GM23338 (cell line): Measurements from ENCODE around the gene PNPO. TPM values are rescaled to one million over a fixed set of nuclear protein-coding genes. Genes with fewer than 3 reads are reported as not detected.

Experiments used
- ATAC-seq: fragments of 200-7000 bp; cut with Tn5 transposase; 3 replicates; pipeline ENCODE4 v1.9.1; 2020
- DNase-seq: peaks from one replicate; pipeline ENCODE4 v3.0.0-alpha.2; 2015; ENCODE audit warnings: low spot score
- H2AFZ ChIP-seq: fragments of 200-600 bp; sonication (generic); 2 replicates; pipeline ENCODE4 v1.8.0; 2016; ENCODE audit warnings: antibody characterized with exemption, mild to moderate bottlenecking, moderate library complexity
- H3F3A ChIP-seq: fragments of 200-600 bp; sonication (generic); replicated peaks from 2 replicates; pipeline ENCODE4 v1.8.0; 2017; ENCODE audit warnings: antibody characterized with exemption, mixed run types, low read depth
- H3K27ac ChIP-seq: fragments of 200-600 bp; sonication (generic); 2 replicates; pipeline ENCODE4 v1.6.1; 2016; ENCODE audit warnings: low read depth
- H3K27me3 ChIP-seq: fragments of 200-600 bp; sonication (generic); 2 replicates; pipeline ENCODE4 v1.8.0; 2016; ENCODE audit warnings: mild to moderate bottlenecking, mixed run types, moderate library complexity; ENCODE audit not compliant: insufficient read depth
- H3K36me3 ChIP-seq: fragments of 200-600 bp; sonication (generic); 2 replicates; pipeline ENCODE4 v1.8.0; 2016; ENCODE audit warnings: mild to moderate bottlenecking; ENCODE audit not compliant: insufficient read depth
- H3K4me1 ChIP-seq: fragments of 200-600 bp; sonication (generic); 2 replicates; pipeline ENCODE4 v1.8.0; 2016; ENCODE audit warnings: mild to moderate bottlenecking, moderate library complexity; ENCODE audit not compliant: insufficient read depth
- H3K4me2 ChIP-seq: fragments of 200-600 bp; sonication (generic); 2 replicates; pipeline ENCODE4 v1.7.1; 2017; ENCODE audit warnings: mixed run types
- H3K4me3 ChIP-seq: fragments of 200-600 bp; sonication (generic); 2 replicates; pipeline ENCODE4 v1.6.1; 2016; ENCODE audit warnings: mixed run types
- H3K79me2 ChIP-seq: fragments of 200-600 bp; sonication (generic); replicated peaks from 2 replicates; pipeline ENCODE4 v1.8.0; 2017; ENCODE audit warnings: mild to moderate bottlenecking; ENCODE audit not compliant: insufficient read depth
- H3K9me2 ChIP-seq: fragments of 200-600 bp; sonication (generic); 2 replicates; pipeline ENCODE4 v1.8.0; 2017; ENCODE audit not compliant: insufficient read depth
- H4K20me1 ChIP-seq: fragments of 200-600 bp; sonication (generic); replicated peaks from 2 replicates; pipeline ENCODE4 v1.8.0; 2017; ENCODE audit warnings: mild to moderate bottlenecking; ENCODE audit not compliant: insufficient read depth
- H3K27ac Mint-ChIP-seq: 2 replicates; pipeline ENCODE4 v1.8.0; 2020; ENCODE audit warnings: inconsistent platforms, mild to moderate bottlenecking, moderate library complexity, mixed read lengths
- H3K27me3 Mint-ChIP-seq: 3 replicates; pipeline ENCODE4 v1.8.0; 2022; ENCODE audit warnings: low read depth, mild to moderate bottlenecking, moderate library complexity, mixed read lengths, inconsistent platforms; ENCODE audit not compliant: insufficient read depth, poor library complexity
- H3K36me3 Mint-ChIP-seq: 3 replicates; pipeline ENCODE4 v1.8.0; 2021; ENCODE audit warnings: low read depth, mild to moderate bottlenecking, inconsistent platforms, moderate library complexity, mixed read lengths
- H3K4me1 Mint-ChIP-seq: 3 replicates; pipeline ENCODE4 v1.8.0; 2020; ENCODE audit warnings: mild to moderate bottlenecking, inconsistent platforms, mixed read lengths
- H3K4me3 Mint-ChIP-seq: 3 replicates; pipeline ENCODE4 v1.8.0; 2021; ENCODE audit warnings: moderate library complexity, mild to moderate bottlenecking, inconsistent platforms, mixed read lengths
- H3K9me3 Mint-ChIP-seq: 3 replicates; pipeline ENCODE4 v1.8.0; 2020; ENCODE audit warnings: moderate library complexity, mild to moderate bottlenecking, inconsistent platforms, mixed read lengths
- CTCF ChIP-seq, 2 experiments: fragments of 200-600 bp in 1 of 2; sonication (generic) in 1 of 2; conservative IDR thresholded peaks; 2 replicates each; pipeline versions ENCODE4 v1.5.1 to v1.6.1; 2016 to 2017; ENCODE audit warnings: antibody characterized with exemption in 2 of 2, low read depth in 2 of 2, mild to moderate bottlenecking in 2 of 2, moderate library complexity in 1 of 2
- EZH2phosphoT487 ChIP-seq: fragments of 200-600 bp; sonication (generic); IDR thresholded peaks from one replicate; pipeline ENCODE4 v1.8.1; 2018; ENCODE audit warnings: antibody characterized with exemption; ENCODE audit not compliant: unreplicated experiment
- NANOG ChIP-seq: IDR thresholded peaks from 2 replicates; pipeline ENCODE4 v1.6.1; 2016; ENCODE audit warnings: antibody characterized with exemption, borderline replicate concordance
- POLR2AphosphoS5 ChIP-seq: IDR thresholded peaks from 2 replicates; pipeline ENCODE4 v1.6.1; 2016; ENCODE audit warnings: antibody characterized with exemption, low read depth
- REST ChIP-seq: IDR thresholded peaks from one replicate; pipeline ENCODE4 v1.6.1; 2018; ENCODE audit warnings: antibody characterized with exemption; ENCODE audit not compliant: unreplicated experiment
- ZNF462 ChIP-seq: fragments of 250-450 bp; sonication (Bioruptor Pico); IDR thresholded peaks from 2 replicates; pipeline ENCODE4 v1.5.0; 2020; ENCODE audit warnings: mild to moderate bottlenecking, moderate library complexity
- polyA plus RNA-seq: library from polyadenylated mRNA; unstranded; fragments of >200 nt; fragmentation: Nextera tagmentation; extraction: Ambion mirVana; gene quantifications from 2 replicates; pipeline ENCODE4 v1.2.1, GENCODE V29; 2016
- total RNA-seq: library from RNA; depleted of rRNA; stranded (reverse); fragments of >200 nt; shearing (Covaris generic); gene quantifications from 2 replicates; pipeline ENCODE4 v1.2.3, GENCODE V29; 2014

The PNPO gene
- total and polyA plus RNA-seq, 2 experiments from 2014 or later, result 5.0 to 12.7 TPM

- Histone ChIP-seq H3K27me3 (no peaks in the 10 kb centered on the region), H3K4me3 (no peak overlapping the region), H3K36me3 (peaks cover 15% of the 10 kb centered on the region; the same call in 1 of the 2 replicates), H3K4me1 (peaks cover 7% of the 10 kb centered on the region), H3K9me2 (no peaks in the 10 kb centered on the region), H3F3A (peaks cover 3% of the 10 kb centered on the region; the same call in 1 of the 2 replicates), H4K20me1 (peaks cover 4% of the 10 kb centered on the region), H3K27ac (no peak overlapping the region), H2AFZ (no peak overlapping the region), H3K4me2 (no peak overlapping the region), H3K79me2 (0 out of 2 replicates have a peak, but pooled peaks cover 7% of the 10 kb centered on the region)
- ATAC-seq, result no peak
- no peak overlapping the region for H3K27ac Mint-ChIP-seq
- DNase-seq, result peak; percentile 47
- TF ChIP-seq CTCF (conservative IDR thresholded peaks at IDR 0.05; ENCODE audit: low read depth in 2 of 2) (peak; percentile 27 to 54; a peak in 3 of 4 replicates), POLR2AphosphoS5 (no peak)
- peaks cover 2% of the 10 kb centered on the region for H3K4me1 Mint-ChIP-seq
- H3K27me3 Mint-ChIP-seq, result peaks cover 12% of the 10 kb centered on the region
- peaks cover 68% of the 10 kb centered on the region for H3K36me3 Mint-ChIP-seq
- no peaks in the 10 kb centered on the region; the same call in 2 of the 3 replicates for H3K9me3 Mint-ChIP-seq
- no peak overlapping the region for H3K4me3 Mint-ChIP-seq
Observed at GRCh38 chr17:47975189-47975822, 33.9 kb downstream of the PNPO start.

GRCh38 chr17:47975823-47976205 lies 34.4 kb downstream of the PNPO start:
- DNase-seq, result no peak
- no peak for ATAC-seq
- no peaks in the 10 kb centered on the region; the same call in 2 of the 3 replicates for H3K9me3 Mint-ChIP-seq
- peaks cover 73% of the 10 kb centered on the region for H3K36me3 Mint-ChIP-seq
- H3F3A ChIP-seq, result peaks cover 3% of the 10 kb centered on the region; the same call in 1 of the 2 replicates
- no peaks in the 10 kb centered on the region for H3K9me2 ChIP-seq
- no peak overlapping the region for H3K4me3 Mint-ChIP-seq
- H3K4me1 ChIP-seq, result peaks cover 6% of the 10 kb centered on the region
- peaks cover 17% of the 10 kb centered on the region; the same call in 1 of the 2 replicates for H3K36me3 ChIP-seq
- no peak overlapping the region for H3K4me3 ChIP-seq
- peaks cover 4% of the 10 kb centered on the region for H4K20me1 ChIP-seq
- no peak overlapping the region for H3K27ac ChIP-seq
- no peaks in the 10 kb centered on the region; the same call in 2 of the 3 replicates for H3K4me1 Mint-ChIP-seq
- 0 out of 2 replicates have a peak, but pooled peaks cover 7% of the 10 kb centered on the region for H3K79me2 ChIP-seq
- no peak overlapping the region for H3K27ac Mint-ChIP-seq
- no peaks in the 10 kb centered on the region for H3K27me3 ChIP-seq
- no peak overlapping the region for H3K4me2 ChIP-seq
- H2AFZ ChIP-seq, result no peak overlapping the region
- H3K27me3 Mint-ChIP-seq, result peaks cover 12% of the 10 kb centered on the region
- TF ChIP-seq ZNF462 (CRISPR knock-in tag) (no peak), CTCF (conservative IDR thresholded peaks at IDR 0.05; ENCODE audit: low read depth in 2 of 2) (no peak), EZH2phosphoT487 (no peak), NANOG (no peak), REST (no peak)
